ENCODE data around the gene DOCK8.
"Not testable (repeated sequence)": the region's sequence is repeated elsewhere in the genome, so short reads cannot be mapped to it uniquely, and the experiment has no call there.

DOCK8 gene

DNA sequence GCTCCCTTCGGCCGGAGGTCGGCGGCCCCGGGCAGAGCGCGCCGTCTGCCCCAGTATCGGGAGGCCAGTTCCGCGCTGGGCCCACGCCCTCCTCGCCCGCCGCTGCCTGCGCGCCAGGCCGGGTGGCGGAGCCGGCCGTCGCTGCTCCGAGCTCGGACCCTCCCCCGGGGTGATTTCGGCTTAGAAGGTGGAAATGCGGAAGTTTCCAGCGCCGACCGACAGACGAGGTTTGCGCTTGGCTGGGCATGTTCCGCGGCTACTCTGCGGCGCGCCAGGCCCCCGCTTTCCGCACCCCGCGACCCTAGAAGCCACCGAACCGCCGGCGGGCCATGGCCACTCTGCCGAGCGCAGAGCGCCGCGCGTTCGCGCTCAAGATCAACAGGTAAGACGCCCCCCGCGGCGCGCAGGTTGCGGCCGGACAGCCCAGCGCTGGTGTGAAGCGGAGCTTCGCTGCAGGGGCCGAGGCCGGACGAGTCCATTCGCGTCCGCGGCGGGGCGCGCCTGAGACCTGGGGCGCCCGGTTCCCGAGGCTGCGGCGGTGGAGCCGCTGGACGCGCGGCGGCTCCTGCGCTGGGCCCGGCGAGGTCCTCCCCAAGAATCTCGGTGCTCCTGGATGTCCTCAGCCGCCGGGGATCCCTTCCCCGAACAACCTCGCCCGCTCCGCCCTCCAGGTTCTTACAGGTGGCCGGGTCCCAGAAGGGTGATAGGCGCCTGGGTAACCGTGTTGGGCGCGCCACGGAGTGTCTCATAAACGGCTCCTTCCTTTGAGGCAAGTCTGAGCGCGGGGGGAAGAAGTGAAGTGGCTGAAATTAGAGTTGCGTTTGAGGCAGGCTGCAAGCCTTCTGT, at the start of gene DOCK8:
Gene DOCK8, plus strand, starts transcription at position 218 of the 846 bp plus-strand sequence. Its CDS starts 112 bp downstream, at position 330.
- DNase-seq (ENCODE audit: low read depth in 2 of 2) = peak; percentile 37 to 41

- not testable (repeated sequence) for DNase-seq (ENCODE audit: low read depth in 2 of 2)
Observed at GRCh38 chr9:169757-170156, 44.9 kb upstream of the DOCK8 start.

DNA sequence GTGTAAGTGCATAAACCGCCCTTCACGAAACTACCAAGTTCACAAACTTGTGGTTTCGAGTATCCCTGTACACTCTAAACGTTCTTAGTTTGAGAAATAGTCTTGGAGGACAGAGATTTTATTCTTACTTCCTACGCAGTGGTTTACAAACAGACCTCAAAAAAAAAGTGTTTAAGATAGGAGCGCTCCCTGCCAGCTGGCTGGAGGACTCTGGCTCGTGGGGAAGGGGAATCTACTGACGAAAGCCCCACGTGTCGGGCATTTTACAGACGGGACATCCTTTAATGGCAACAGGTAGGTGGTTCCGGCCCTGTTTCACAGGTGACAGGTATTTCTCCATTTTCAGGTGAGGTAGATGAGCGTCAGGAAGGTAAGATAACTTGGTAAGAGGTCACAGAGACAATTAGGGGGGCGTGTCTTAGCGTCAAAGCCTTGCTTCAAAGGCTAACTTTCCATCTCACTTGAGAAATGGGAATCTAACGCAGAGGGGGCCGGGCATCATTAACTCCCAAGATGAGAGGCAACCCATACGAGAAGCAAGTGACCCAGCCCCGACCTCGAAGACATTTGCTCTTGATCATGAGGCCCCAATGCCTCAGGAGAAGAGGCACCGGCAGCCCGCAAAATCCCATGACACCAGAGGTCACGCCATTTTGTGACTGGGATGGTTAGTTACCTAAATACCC, 36.4 kb upstream of the DOCK8 start:
- peak in 1 of 2 donors; percentile 0 for DNase-seq (ENCODE audit: low read depth in 2 of 2)

- DNase-seq (ENCODE audit: low read depth in 2 of 2) = peak; percentile 63 to 64
Observed at GRCh38 chr9:178970-179383, 35.7 kb upstream of the DOCK8 start, which contains the start of gene ZNG1A. TSS of gene ZNG1A (minus strand) at chr9:179056. CDS start at chr9:178969, 87 bp downstream.

DNA sequence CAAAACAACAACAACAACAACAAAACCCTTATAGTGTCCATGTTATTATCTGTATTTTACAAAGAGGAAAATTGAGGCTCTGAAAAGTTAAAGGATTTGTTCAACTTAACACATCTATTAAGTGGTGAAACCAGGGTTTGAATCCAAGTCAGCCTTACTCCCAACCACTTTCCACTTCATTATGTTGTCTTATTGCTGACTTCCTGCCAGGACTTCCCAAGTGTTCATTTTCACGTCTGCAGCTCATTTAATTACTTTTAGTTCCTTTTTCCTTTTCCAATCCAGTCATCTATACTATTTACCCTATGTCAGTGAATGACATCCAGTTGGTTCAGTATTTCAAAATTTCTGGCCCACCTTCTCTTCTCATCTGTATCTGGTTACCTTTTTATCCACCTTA, 15.1 kb upstream of the DOCK8 start:
- DNase-seq (ENCODE audit: low read depth in 2 of 2) = not testable (repeated sequence)

DNA sequence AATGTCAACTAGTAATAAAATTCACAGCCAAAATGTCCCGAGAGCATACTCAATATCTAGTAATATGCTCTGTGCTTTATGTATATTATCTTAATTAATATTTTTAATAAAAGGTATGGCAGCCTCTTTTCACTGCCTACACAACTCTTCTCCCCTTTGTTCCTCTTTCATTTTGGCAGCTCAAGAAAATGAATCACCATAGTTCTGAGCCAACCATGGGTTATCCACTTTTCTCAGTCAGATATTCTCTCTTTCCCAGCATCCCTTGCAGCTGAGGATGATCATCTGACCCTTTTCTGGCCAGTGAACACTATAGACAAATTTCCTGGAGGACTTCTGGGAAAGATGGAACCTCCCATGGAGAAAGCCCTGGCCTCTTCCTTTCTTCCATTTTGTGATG, 8.2 kb upstream of the DOCK8 start:
- no peak for DNase-seq (ENCODE audit: low read depth in 2 of 2)

DNA sequence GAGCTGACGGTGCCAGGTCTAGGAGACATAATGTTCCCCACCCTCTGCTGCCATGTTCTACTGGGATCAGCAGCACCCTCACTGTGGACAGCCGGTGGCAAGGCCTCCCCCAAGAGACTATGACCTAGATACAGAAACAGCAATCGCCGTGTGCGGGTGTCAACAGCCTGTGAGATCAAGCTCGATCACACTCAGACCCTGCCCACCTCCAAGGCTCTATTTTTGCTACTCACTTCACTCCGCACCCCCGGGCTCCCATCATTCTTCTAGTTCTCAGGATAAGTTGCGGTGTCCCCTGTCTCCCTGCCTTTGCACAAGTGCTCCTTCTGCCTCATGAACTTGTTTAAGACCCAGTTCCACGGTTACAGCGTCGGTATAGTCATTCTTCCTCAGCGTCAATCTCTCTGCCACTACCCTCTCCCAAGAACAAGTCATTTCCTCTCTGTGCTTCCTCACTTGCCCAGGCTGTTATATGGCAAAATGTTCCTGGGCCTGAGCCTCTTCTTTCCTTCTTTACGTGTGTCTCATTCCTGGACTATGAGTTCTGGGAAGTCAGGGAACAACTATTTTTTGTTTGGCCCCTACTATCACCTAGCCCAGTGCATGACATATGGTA, 5.4 kb upstream of the DOCK8 start:
- DNase-seq (ENCODE audit: low read depth in 2 of 2) = no peak

DNA sequence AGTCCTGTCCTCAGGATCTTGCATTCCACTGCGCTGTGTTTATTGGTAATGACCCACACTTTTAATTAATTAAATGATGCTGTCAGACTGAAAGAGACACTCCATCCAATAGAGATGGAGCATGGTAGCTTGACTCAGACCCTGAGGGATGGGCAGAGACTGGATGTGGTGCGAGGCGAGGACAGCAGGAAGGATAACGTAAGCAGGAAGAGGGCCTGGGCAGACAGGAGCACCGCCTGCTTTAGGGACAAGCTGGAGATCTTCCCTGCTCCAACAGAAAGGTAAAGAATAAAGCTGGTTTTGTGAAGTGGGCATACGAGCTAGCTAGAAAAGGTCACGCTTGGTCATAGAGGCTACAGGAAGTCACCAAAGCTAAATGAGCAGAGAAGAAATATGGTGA, 3.6 kb upstream of the DOCK8 start:
- no peak for DNase-seq (ENCODE audit: low read depth in 2 of 2)

DNA sequence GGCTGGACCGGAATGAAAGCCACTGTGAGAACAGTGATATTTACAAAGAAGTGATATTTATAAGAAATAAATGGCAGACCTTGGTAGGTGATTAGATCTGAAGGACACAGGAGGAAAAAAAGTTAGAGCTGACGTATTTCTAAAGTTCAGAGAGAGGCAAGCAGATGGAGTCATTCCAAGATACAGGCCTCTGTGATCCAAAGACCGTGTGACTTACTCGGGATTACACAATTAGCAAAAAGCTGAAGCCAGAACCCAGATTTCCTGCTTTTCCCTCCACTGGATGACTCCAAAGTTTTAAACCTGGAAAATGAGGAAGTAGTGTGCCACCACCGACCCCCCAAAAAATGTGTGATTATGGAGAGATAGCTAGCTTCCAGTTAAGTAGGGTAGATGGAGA, 3.1 kb upstream of the DOCK8 start:
- no peak for DNase-seq (ENCODE audit: low read depth in 2 of 2)

DNA sequence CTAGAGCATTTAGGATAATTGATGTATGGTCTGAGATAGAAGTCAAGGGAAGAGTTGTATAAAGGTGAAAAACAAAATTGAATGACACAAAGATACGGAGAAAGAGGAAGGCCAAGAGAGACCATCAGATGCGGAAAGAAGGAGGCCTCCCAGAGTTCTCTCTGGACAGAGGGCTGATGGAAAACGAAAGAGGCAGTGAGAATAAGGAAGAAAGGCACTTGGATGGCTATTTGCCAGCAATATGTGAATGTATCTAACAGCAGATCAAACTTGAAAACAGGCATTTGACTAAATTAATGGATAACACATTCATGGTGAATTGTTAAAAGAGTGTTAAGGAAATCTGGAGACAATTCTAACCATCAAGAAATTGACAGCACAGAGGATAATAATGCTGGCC, 2.4 kb upstream of the DOCK8 start:
- no peak for DNase-seq (ENCODE audit: low read depth in 2 of 2)

GRCh38 chr9:213901-214300, 764 bp upstream of the DOCK8 start:
- not testable (repeated sequence) for DNase-seq (ENCODE audit: low read depth in 2 of 2)

GRCh38 chr9:214351-214647, 366 bp upstream of the DOCK8 start:
- no peak for DNase-seq (ENCODE audit: low read depth in 2 of 2)

GRCh38 chr9:215631-216155, 1.0 kb downstream of the DOCK8 start:
- DNase-seq (ENCODE audit: low read depth in 2 of 2) = no peak

DNA sequence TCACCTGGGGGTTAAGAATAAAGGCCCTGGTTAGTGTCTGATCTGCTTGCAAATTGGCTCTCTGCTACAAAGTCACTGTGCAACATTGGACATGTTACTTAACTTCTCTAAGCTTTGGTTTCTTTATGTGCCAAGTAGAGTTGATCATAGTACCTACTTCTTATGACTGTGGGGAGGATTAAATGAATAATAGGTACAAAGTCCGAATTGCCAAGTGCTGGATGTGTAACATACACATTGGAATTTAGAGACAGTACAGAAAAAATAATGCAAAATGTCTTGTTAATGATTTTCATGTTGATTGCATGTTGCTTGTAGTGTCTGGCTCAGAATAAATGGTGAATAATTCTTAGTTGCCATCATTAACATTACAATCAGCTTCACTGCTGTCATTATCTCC, 2.2 kb downstream of the DOCK8 start:
- no peak for DNase-seq (ENCODE audit: low read depth in 2 of 2)

DNA sequence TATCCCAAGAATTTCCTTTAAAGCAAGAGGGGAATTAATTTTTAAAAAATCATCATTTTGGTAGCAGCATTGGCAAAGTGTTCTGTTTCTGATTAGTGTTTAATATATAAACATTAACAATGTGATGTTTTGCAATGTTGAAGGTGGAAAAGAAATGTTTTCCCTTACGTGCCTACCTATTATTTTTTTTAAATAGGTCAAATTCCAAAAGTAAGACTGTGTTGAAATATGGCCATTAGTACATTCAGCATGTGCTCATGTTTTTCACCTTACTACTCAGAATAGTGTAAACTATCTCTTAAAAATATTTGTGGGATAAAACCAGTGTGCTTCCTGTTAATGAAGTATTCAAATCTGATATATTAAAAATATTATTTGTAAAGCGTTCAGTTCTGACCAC, 3.3 kb downstream of the DOCK8 start:
- DNase-seq (ENCODE audit: low read depth in 2 of 2) = no peak

DNA sequence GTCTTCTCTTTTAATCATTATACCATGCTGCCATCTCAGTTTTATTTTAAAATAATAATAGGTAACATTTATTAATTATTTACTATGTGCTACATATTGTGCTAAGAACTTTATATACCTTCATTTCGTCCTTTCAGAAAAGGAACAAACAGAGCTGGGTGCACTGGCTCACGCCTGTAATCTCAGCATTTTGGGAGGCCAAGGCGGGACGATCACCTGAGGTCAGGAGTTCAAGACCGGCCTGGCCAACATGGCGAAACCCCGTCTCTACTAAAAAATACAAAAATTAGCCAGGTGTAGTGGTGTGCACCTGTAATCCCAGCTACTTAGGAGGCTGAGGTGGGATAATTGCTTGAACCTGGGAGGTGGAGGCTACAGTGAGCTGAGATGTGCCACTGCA, 4.4 kb downstream of the DOCK8 start:
- not testable (repeated sequence) for DNase-seq (ENCODE audit: low read depth in 2 of 2)

- no peak for DNase-seq (ENCODE audit: low read depth in 2 of 2)
Observed at GRCh38 chr9:219670-220365, 5.2 kb downstream of the DOCK8 start.

DNA sequence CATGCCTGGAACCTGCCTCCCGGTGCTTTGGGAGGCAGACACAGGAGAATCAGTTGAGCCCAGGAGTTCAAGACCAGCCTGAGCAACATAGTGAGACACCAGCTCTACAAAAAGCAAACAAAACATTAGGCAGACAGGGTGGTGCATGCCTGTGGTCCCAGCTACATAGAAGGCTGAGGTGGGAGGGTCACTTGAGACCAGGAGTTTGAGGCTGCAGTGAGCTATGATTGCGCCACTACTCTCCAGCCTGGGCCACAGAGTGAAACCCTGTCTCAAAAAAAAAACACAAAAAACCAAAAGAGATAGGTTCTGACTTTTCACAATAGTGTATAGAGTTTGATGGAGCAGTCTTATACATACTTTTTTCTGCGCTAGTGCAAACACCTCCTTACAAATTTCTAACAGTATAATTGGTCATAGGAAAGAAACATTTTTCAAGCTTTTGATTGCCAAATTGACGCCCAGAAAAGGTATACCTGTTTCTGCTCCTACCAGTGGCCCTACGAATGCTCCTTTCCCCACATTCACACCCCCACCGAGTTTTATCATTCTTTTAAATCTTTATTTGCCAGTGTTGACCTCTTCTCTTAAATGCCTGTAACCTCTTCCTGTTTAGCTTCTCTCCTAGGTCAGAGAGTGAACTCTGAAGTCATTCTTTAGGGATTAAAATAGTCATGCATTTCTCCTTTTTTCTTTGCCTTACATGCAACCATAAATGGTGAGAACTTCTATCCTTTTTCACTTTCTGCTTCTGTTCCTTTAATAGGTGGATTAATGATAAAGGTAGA, 7.5 kb downstream of the DOCK8 start:
- no peak for DNase-seq (ENCODE audit: low read depth in 2 of 2)

GRCh38 chr9:223152-223551, 8.5 kb downstream of the DOCK8 start:
- DNase-seq (ENCODE audit: low read depth in 2 of 2) = no peak

DNA sequence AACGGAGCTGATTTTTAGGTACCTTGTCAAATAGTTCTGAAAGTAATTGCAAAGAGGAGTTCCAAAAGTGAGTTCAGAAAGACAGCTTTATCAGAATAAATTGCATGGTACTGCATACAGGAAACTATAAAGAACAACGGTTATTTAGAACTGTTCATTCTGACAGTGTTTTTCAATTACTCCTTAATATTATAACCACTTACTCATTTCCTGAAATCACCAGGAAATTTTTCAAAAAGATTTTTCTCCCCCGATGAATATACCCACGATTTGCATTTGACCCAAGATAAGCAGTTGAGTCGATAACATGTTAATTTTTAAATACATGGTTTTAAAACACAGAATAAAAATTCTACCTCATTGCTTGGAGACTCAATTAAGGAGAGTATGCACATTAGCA, 9.4 kb downstream of the DOCK8 start:
- no peak for DNase-seq (ENCODE audit: low read depth in 2 of 2)

Data from stimulated activated CD4-positive, alpha-beta T cell treated with anti-CD3 and anti-CD28 coated beads, Interleukin-1b, Interleukin-23, amount 100 ng/mL, for 4 hours (primary cell).